ENCODE results near the gene FREM3.

Gene FREM3

DNA sequence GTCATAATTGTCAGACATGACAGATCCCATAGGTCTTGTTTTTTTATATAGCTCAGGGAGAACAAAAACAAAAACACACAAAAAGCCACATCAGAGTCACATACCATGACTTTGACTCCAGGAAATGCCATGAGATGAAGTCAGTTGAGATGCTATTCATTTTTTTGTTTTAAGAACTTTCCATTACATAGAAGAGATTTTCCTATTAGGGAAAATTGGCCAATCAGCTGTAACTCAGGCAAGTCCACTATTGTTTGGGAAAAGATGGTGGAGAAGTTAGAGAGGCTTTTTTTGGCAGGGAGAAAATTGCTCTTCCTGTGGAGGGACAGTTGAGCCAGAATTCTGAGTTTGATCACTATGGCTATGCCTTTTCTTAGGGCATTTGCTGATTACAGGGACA is 114.4 kb downstream of the FREM3 start:
- Histone ChIP-seq H3K27ac (ENCODE audit: low read depth, low read length, severe bottlenecking) (no peak overlapping the region), H3K36me3 (ENCODE audit: control insufficient read depth, insufficient read depth, low read length) (no peaks in the 10 kb centered on the region), H3K9me3 (ENCODE audit: control insufficient read depth, low read length) (no peaks in the 10 kb centered on the region), H3K4me3 (ENCODE audit: extremely low read depth, insufficient read depth, low read length, poor library complexity, severe bottlenecking) (no peak overlapping the region), H3K4me1 (ENCODE audit: control insufficient read depth, insufficient read depth, low read length, poor library complexity, severe bottlenecking) (peaks cover 4% of the 10 kb centered on the region)

- Histone ChIP-seq H3K4me1 (ENCODE audit: control insufficient read depth, insufficient read depth, low read length, poor library complexity, severe bottlenecking) (peaks cover 4% of the 10 kb centered on the region), H3K36me3 (ENCODE audit: control insufficient read depth, insufficient read depth, low read length) (no peaks in the 10 kb centered on the region), H3K27ac (ENCODE audit: low read depth, low read length, severe bottlenecking) (no peak overlapping the region), H3K4me3 (ENCODE audit: extremely low read depth, insufficient read depth, low read length, poor library complexity, severe bottlenecking) (no peak overlapping the region), H3K9me3 (ENCODE audit: control insufficient read depth, low read length) (no peaks in the 10 kb centered on the region)
- WGBS, 2 experiments (ENCODE audit: insufficient coverage in 2 of 2) = 94 to 97% methylated on average over 2 to 5 of the region's 6 CpGs
Observed at GRCh38 chr4:143585548-143585947, 114.9 kb downstream of the FREM3 start.

DNA sequence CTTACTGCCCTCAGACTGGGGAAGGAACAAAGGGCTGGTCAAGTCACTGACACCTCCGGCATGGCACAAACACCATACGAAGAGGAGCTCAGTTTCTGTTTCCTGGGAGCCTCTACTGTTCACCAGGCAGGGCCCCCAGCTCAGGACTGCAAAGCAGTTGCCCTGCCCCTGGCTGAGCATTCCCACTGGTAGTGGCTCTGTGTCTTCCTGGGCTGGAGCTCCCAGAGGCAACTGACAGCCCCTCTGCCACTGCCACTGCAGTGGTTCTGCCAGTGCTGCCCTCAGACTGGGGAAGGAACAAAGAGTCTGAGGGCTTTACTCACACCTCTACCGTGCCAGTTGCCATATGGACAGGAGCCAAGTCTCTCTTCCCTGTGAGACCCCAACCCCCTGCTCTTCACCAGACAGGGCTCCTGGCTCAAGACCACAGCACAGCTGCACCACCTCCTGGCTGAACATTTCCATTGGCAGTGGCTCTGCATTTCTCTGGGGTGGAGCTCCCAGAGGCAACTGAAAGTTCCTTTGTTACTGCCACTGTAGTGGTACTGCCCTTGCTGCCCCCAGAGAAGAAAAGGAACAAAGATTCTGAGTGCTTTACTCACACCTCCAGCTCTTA is 119.0 kb downstream of the FREM3 start:
- no peak overlapping the region for H3K4me3 ChIP-seq (ENCODE audit: extremely low read depth, insufficient read depth, low read length, poor library complexity, severe bottlenecking)
- no peaks in the 10 kb centered on the region for H3K9me3 ChIP-seq (ENCODE audit: control insufficient read depth, low read length)
- no peaks in the 10 kb centered on the region for H3K36me3 ChIP-seq (ENCODE audit: control insufficient read depth, insufficient read depth, low read length)
- WGBS, 2 experiments (ENCODE audit: insufficient coverage in 2 of 2) = 63 to 94% methylated on average over 2 to 3 of the region's 3 CpGs
- peaks cover 4% of the 10 kb centered on the region for H3K4me1 ChIP-seq (ENCODE audit: control insufficient read depth, insufficient read depth, low read length, poor library complexity, severe bottlenecking)
- no peak overlapping the region for H3K27ac ChIP-seq (ENCODE audit: low read depth, low read length, severe bottlenecking)

GRCh38 chr4:143575331-143575730 is 125.1 kb downstream of the FREM3 start:
- no peaks in the 10 kb centered on the region for H3K36me3 ChIP-seq (ENCODE audit: control insufficient read depth, insufficient read depth, low read length)
- no peaks in the 10 kb centered on the region for H3K4me1 ChIP-seq (ENCODE audit: control insufficient read depth, insufficient read depth, low read length, poor library complexity, severe bottlenecking)
- H3K4me3 ChIP-seq (ENCODE audit: extremely low read depth, insufficient read depth, low read length, poor library complexity, severe bottlenecking) = no peak overlapping the region
- H3K9me3 ChIP-seq (ENCODE audit: control insufficient read depth, low read length) = no peaks in the 10 kb centered on the region
- no peak overlapping the region for H3K27ac ChIP-seq (ENCODE audit: low read depth, low read length, severe bottlenecking)

- no peak overlapping the region for H3K4me3 ChIP-seq (ENCODE audit: extremely low read depth, insufficient read depth, low read length, poor library complexity, severe bottlenecking)
- no peaks in the 10 kb centered on the region for H3K9me3 ChIP-seq (ENCODE audit: control insufficient read depth, low read length)
- no peaks in the 10 kb centered on the region for H3K36me3 ChIP-seq (ENCODE audit: control insufficient read depth, insufficient read depth, low read length)
- no peak overlapping the region for H3K27ac ChIP-seq (ENCODE audit: low read depth, low read length, severe bottlenecking)
- no CpG with 5 or more reads among the region's 2 CpGs for WGBS, 2 experiments (ENCODE audit: insufficient coverage in 2 of 2)
- H3K4me1 ChIP-seq (ENCODE audit: control insufficient read depth, insufficient read depth, low read length, poor library complexity, severe bottlenecking) = no peaks in the 10 kb centered on the region
Observed at GRCh38 chr4:143564472-143564871, 136.0 kb downstream of the FREM3 start.

DNA sequence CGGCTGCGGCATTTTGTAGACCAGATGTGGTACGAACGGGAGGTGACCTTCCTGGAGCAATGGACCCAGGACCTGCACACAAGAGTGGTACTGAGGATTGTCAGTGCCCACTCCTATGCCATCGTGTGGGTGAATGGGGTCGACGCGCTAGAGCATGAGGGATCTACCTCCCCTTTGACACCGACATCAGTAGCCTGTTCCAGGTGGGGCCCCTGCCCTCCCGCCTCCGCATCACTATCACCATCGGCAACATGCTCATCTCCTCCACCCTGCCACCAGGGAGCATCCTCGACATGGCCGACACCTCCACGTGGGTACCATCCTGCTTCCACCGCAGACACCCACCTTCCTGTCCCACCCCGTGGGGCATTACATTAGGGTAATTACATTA is 140.7 kb downstream of the FREM3 start:
- H3K36me3 ChIP-seq (ENCODE audit: control insufficient read depth, insufficient read depth, low read length) = peaks cover 6% of the 10 kb centered on the region
- no peaks in the 10 kb centered on the region for H3K9me3 ChIP-seq (ENCODE audit: control insufficient read depth, low read length)
- H3K27ac ChIP-seq (ENCODE audit: low read depth, low read length, severe bottlenecking) = no peak overlapping the region
- no peaks in the 10 kb centered on the region for H3K4me1 ChIP-seq (ENCODE audit: control insufficient read depth, insufficient read depth, low read length, poor library complexity, severe bottlenecking)
- 75 to 89% methylated on average over 11 to 12 of the region's 17 CpGs for WGBS, 2 experiments (ENCODE audit: insufficient coverage in 2 of 2)
- H3K4me3 ChIP-seq (ENCODE audit: extremely low read depth, insufficient read depth, low read length, poor library complexity, severe bottlenecking) = peak overlapping the region; percentile 38

GRCh38 chr4:143558823-143559756 is 141.4 kb downstream of the FREM3 start:
- WGBS, 2 experiments (ENCODE audit: insufficient coverage in 2 of 2) = 22 to 23% methylated on average over 45 to 52 of the region's 57 CpGs
- Histone ChIP-seq H3K27ac (ENCODE audit: low read depth, low read length, severe bottlenecking) (no peak overlapping the region), H3K9me3 (ENCODE audit: control insufficient read depth, low read length) (no peaks in the 10 kb centered on the region), H3K4me3 (ENCODE audit: extremely low read depth, insufficient read depth, low read length, poor library complexity, severe bottlenecking) (peak overlapping the region; percentile 38), H3K4me1 (ENCODE audit: control insufficient read depth, insufficient read depth, low read length, poor library complexity, severe bottlenecking) (no peaks in the 10 kb centered on the region), H3K36me3 (ENCODE audit: control insufficient read depth, insufficient read depth, low read length) (peaks cover 8% of the 10 kb centered on the region)

GRCh38 chr4:143558286-143558685 is 142.2 kb downstream of the FREM3 start:
- 75 to 100% methylated on average over 1 of the region's 2 CpGs for WGBS, 2 experiments (ENCODE audit: insufficient coverage in 2 of 2)
- no peaks in the 10 kb centered on the region for H3K4me1 ChIP-seq (ENCODE audit: control insufficient read depth, insufficient read depth, low read length, poor library complexity, severe bottlenecking)
- no peak overlapping the region for H3K4me3 ChIP-seq (ENCODE audit: extremely low read depth, insufficient read depth, low read length, poor library complexity, severe bottlenecking)
- no peaks in the 10 kb centered on the region for H3K9me3 ChIP-seq (ENCODE audit: control insufficient read depth, low read length)
- peaks cover 11% of the 10 kb centered on the region for H3K36me3 ChIP-seq (ENCODE audit: control insufficient read depth, insufficient read depth, low read length)
- H3K27ac ChIP-seq (ENCODE audit: low read depth, low read length, severe bottlenecking) = no peak overlapping the region

DNA sequence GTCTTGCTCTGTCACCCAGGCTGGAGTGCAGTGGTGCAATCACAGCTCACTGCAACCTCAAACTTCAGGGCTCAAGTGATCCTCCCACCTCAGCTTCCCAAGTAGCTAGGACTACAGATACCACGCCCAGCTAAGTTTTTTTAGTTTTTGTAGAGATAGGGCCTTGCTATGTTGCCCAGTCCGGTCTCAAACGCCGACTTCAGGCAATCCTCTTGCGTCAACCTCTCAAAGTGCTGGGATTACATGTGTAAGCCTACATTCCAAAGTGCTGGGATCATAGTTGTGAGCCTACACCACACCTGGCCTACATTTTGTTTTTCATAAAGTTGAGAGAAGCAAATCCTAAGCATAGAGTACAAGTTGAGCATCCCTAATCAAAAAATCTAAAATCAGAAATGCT is 144.8 kb downstream of the FREM3 start:
- WGBS, 2 experiments (ENCODE audit: insufficient coverage in 2 of 2) = 85 to 97% methylated on average over 5 of the region's 5 CpGs
- Histone ChIP-seq H3K4me3 (ENCODE audit: extremely low read depth, insufficient read depth, low read length, poor library complexity, severe bottlenecking) (no peak overlapping the region), H3K9me3 (ENCODE audit: control insufficient read depth, low read length) (no peaks in the 10 kb centered on the region), H3K4me1 (ENCODE audit: control insufficient read depth, insufficient read depth, low read length, poor library complexity, severe bottlenecking) (no peaks in the 10 kb centered on the region), H3K27ac (ENCODE audit: low read depth, low read length, severe bottlenecking) (no peak overlapping the region), H3K36me3 (ENCODE audit: control insufficient read depth, insufficient read depth, low read length) (peaks cover 19% of the 10 kb centered on the region)

DNA sequence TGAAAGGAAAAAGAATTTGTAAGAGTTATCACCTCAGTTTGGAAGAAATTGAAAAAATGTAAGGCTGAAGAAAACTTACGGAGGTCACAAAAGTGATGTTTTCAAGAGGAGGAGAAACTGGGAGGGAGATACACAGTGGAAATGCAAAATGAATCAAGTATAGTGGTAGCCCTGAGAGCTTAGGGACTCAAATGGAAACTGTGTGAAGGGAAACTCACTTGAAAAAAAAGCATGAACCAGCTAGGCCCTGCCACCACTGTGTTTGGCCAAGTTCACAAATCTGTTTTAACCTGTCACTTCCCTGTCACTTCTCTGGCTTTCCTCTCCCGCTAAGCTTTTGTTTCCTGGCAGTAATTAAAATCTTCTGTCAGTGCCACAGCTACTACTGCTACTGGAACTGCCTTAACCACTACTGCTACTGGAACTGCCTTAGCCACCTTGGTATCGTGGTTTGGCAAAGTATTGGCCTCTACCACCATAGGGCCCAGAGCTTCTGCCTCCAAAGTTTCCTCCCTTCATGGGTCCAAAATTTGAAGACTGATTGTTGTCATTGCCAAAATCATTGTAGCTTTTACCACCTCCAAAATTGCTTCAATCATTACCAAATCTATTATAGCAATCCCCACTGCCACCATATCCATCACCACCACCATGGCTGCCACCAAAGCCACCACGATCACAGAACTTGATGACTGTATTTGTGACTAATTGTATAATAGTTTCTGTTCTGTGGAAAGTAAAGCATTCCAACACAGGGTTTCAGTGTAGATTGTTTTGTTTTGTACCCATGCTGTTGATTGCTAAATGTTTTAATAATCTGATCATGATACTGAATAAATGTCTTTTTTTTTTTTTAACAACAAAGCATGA is 145.5 kb downstream of the FREM3 start:
- no peak overlapping the region for H3K4me3 ChIP-seq (ENCODE audit: extremely low read depth, insufficient read depth, low read length, poor library complexity, severe bottlenecking)
- H3K36me3 ChIP-seq (ENCODE audit: control insufficient read depth, insufficient read depth, low read length) = peaks cover 26% of the 10 kb centered on the region
- no peaks in the 10 kb centered on the region for H3K9me3 ChIP-seq (ENCODE audit: control insufficient read depth, low read length)
- H3K27ac ChIP-seq (ENCODE audit: low read depth, low read length, severe bottlenecking) = no peak overlapping the region
- 61 to 67% methylated on average over 3 of the region's 4 CpGs for WGBS, 2 experiments (ENCODE audit: insufficient coverage in 2 of 2)
- no peaks in the 10 kb centered on the region for H3K4me1 ChIP-seq (ENCODE audit: control insufficient read depth, insufficient read depth, low read length, poor library complexity, severe bottlenecking)
